Measurements from ENCODE around the gene PBXIP1. TPM values are rescaled to one million over a fixed set of nuclear protein-coding genes. Genes with fewer than 3 reads are reported as not detected.
"Not testable (repeated sequence)": the region's sequence is repeated elsewhere in the genome, so short reads cannot be mapped to it uniquely, and the experiment has no call there.

PBXIP1 gene
- total and polyA plus RNA-seq, 12 donors, result 97.0 to 342 (median 258) TPM

DNA sequence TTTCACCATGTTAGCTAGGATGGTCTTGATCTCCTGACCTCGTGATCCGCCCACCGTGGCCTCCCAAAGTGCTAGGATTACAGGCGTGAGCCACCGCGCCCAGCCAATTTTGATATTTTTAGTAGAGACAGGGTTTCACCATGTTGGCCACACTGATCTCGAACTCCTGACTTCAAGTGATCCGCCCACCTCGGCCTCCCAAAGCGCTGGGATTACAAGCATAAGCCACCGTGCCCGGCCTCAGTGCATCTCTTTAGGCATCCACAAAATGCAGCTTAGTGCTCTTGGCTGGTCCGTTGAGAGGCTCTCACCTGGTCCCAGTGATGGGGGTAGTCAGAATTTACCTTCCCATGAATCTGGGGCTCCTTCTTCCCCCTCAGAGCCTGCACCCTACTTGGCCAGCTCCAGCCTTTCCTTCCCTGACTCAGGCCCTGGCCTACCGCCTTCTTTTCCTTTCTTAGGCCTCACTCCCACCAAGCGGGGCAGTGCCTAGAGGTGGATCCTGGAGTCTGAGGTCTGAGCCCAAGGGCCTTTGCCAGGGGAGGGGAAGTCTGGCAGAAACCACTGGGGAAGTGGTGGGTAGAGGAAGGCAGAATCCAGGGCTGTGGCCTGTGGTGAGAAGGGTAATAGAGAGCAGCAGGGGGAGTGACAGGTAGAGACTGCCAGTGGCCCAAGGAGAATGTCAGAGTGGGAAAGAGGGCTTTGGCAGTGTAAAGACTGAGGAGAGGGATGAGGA lies 41.2 kb upstream of the PBXIP1 start:
- DNase-seq, result peak in 1 of 7 donors; percentile 27
- Histone ChIP-seq H3K4me3 (no peak overlapping the region), H3K36me3 (replicated peaks in 1 of 2) (no peaks in the 10 kb centered on the region), H3K9me3 (replicated peaks in 1 of 3) (no peaks in the 10 kb centered on the region), H3K27ac (no peak overlapping the region), H3K27me3 (no peaks in the 10 kb centered on the region), H3K4me1 (replicated peaks in 1 of 2) (peaks cover 16 to 20% of the 10 kb centered on the region in 2 donors)
- WGBS, 4 donors, result 80 to 84% (median 82%) methylated on average over 15 of the region's 15 CpGs
- intact Hi-C loops (cut with DNase I), result loop anchor here in 1 of 2 donors (5.0 kb wide), 1 partner anchor 35 kb away; the partner anchor contains the start of gene PYGO2
- TF ChIP-seq CTCF (IDR thresholded peaks at IDR 0.05) (no peak), POLR2A (IDR thresholded peaks at IDR 0.05) (no peak)

DNA sequence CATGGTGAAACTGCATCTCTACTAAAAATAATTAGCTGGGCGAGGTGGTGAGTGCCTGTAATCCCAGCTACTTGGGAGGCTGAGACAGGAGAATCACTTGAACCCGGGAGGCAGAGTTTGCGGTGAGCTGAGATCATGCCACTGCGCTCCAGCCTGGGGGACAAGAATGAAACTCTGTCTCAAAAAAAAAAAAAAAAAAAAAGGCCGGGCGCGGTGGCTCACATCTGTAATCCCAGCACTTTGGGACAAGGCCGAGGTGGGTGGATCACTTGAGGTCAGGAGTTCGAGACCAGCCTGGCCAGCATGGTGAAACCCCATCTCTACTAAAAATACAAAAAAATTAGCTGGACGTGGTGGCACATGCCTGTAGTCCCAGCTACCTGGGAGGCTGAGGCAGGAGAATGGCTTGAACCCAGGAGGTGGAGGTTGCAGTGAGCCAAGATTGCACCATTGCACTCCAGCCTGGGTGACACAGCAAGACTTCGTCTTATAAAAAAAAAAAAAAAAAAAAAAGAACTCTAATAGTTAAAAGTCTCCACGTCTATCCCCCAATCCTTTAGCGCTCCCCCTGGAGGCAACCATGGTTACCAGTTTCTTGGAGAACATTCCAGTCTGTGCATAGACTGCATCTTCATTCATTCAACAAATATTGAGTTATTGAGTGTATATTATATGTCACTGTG lies 39.5 kb upstream of the PBXIP1 start:
- WGBS, 4 donors, result 54 to 63% (median 60%) methylated on average over 13 of the region's 13 CpGs

GRCh38 chr1:154994591-154994990 lies 38.7 kb upstream of the PBXIP1 start:
- no peaks in the 10 kb centered on the region for H3K27me3 ChIP-seq
- H3K4me1 ChIP-seq (replicated peaks in 1 of 2), result peaks cover 9 to 13% of the 10 kb centered on the region in 2 donors
- WGBS, 4 donors, result 58 to 92% (median 71%) methylated on average over 3 of the region's 3 CpGs
- intact Hi-C loops (cut with DNase I), result no loop called here
- H3K9me3 ChIP-seq (replicated peaks in 1 of 3), result no peaks in the 10 kb centered on the region
- no peak for DNase-seq
- H3K36me3 ChIP-seq (replicated peaks in 1 of 2), result peaks cover 0 to 6% of the 10 kb centered on the region in 2 donors
- H3K4me3 ChIP-seq, result no peak overlapping the region
- TF ChIP-seq POLR2A (IDR thresholded peaks at IDR 0.05), result no peak
- no peak for TF ChIP-seq CTCF (IDR thresholded peaks at IDR 0.05)
- no peak overlapping the region for H3K27ac ChIP-seq

More for the DNA sequence above, 39.5 kb upstream of the PBXIP1 start:
- H3K27me3 ChIP-seq; H3K9me3 ChIP-seq (replicated peaks in 1 of 3); H3K4me3 ChIP-seq; H3K36me3 ChIP-seq (replicated peaks in 1 of 2); H3K27ac ChIP-seq: not testable (repeated sequence)
- TF ChIP-seq CTCF (IDR thresholded peaks at IDR 0.05), result peak; percentile 11 to 47 (median 36)
- H3K4me1 ChIP-seq (replicated peaks in 1 of 2), result peaks cover 16 to 20% of the 10 kb centered on the region in 2 donors
- peak; percentile 65 to 86 (median 78) for DNase-seq
- intact Hi-C loops (cut with DNase I), result loop anchor here in 1 of 2 donors (5.0 kb wide), 1 partner anchor 33 kb away; the partner anchor contains the start of gene PYGO2

DNA sequence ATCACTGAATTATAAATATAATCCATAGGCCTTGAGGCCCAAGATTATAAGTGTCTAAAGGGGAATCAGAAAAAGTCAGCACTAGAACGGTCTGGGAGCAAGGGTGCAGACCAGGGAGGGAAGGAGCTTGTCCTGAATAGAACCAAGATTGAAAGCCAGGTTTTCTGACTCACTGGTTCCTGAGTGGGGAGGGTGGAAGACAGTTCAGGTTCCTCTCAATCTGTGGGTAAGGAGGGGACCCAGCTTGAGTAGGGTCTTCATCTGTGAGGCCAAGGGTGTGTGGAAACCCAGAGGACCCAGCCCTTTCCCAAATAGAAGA lies 38.3 kb upstream of the PBXIP1 start:
- H3K4me3 ChIP-seq, result no peak overlapping the region
- peaks cover 0 to 6% of the 10 kb centered on the region in 2 donors for H3K36me3 ChIP-seq (replicated peaks in 1 of 2)
- intact Hi-C loops (cut with DNase I), result no loop called here
- H3K27ac ChIP-seq, result no peak overlapping the region
- no peaks in the 10 kb centered on the region for H3K9me3 ChIP-seq (replicated peaks in 1 of 3)
- DNase-seq, result peak in 1 of 7 donors; percentile 14
- H3K4me1 ChIP-seq (replicated peaks in 1 of 2), result peaks cover 5 to 9% of the 10 kb centered on the region in 2 donors
- H3K27me3 ChIP-seq, result no peaks in the 10 kb centered on the region
- TF ChIP-seq CTCF (IDR thresholded peaks at IDR 0.05) (no peak), POLR2A (IDR thresholded peaks at IDR 0.05) (no peak)
- WGBS, 4 donors, result 22 to 53% (median 30%) methylated on average over 1 of the region's 1 CpG
